GM06990 (cell line): Measurements from ENCODE around the gene MAPK11.

Experiments used
- DNase-seq: peaks from one replicate; pipeline ENCODE4 v3.0.0-alpha.2; 2011; ENCODE audit not compliant: insufficient read length; ENCODE audit errors: extremely low read depth
- H3K27me3 ChIP-seq: replicated peaks from 2 replicates; pipeline ENCODE4 v1.6.0; 2011; ENCODE audit warnings: low read length; ENCODE audit not compliant: control insufficient read depth, insufficient read depth
- H3K36me3 ChIP-seq: 2 replicates; pipeline ENCODE4 v1.5.1; 2011; ENCODE audit warnings: low read length; ENCODE audit not compliant: control insufficient read depth, insufficient read depth
- H3K4me3 ChIP-seq: replicated peaks from 2 replicates; pipeline ENCODE4 v1.5.1; 2011; ENCODE audit warnings: low read depth, mild to moderate bottlenecking, control low read depth, low read length
- CTCF ChIP-seq: IDR thresholded peaks from 2 replicates; pipeline ENCODE4 v1.5.1; 2011; ENCODE audit warnings: low read length, control low read depth, mild to moderate bottlenecking, inconsistent platforms; ENCODE audit not compliant: insufficient read depth, poor library complexity, severe bottlenecking

MAPK11 gene

GRCh38 chr22:50306753-50307749 lies 36.9 kb upstream of the MAPK11 start, which contains the start of gene PLXNB2:
TSS of gene PLXNB2 (minus strand) at chr22:50307646. CDS start at chr22:50290584, 17,062 bp downstream.
- peaks cover 2% of the 10 kb centered on the region for H3K36me3 ChIP-seq
- TF ChIP-seq CTCF, result no peak
- no peaks in the 10 kb centered on the region for H3K27me3 ChIP-seq
- DNase-seq, result peak; percentile 87
- H3K4me3 ChIP-seq, result peak within 1 kb of the TSS; percentile 97

DNA sequence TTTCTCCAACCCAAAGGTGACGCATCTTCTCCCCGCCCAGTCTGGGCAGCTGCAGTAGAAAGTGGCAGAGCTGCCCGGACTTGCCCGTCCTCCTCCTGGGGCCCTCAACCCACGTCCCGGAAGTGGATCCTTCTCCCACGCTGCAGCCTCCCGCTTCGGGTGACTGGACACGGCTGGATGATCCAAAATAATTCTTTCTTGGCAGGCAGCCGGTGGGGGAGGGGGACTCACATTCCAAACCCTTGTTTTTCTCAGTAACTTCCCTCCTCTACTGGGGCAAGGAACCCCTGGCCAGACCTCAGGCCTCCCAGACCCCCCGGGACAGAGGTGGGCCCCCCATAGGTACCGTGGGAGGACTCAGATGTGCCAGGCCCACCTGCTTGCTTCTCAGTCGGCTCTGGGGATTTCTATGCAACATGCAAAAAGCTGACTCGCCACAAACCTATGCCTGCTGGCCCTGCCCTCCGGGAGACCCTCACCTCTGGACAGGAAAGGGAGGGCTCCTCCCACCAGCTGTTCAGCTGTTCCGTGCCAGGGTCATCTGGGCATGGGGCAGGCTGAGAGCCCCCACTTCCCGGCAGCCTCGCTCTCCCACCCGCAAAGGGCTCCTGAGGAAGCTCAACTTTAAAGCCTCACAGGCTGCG lies 35.9 kb upstream of the MAPK11 start:
- H3K4me3 ChIP-seq, result peak overlapping the region; percentile 97
- no peak for TF ChIP-seq CTCF
- no peaks in the 10 kb centered on the region for H3K27me3 ChIP-seq
- peak; percentile 62 for DNase-seq
- peaks cover 4% of the 10 kb centered on the region for H3K36me3 ChIP-seq

DNA sequence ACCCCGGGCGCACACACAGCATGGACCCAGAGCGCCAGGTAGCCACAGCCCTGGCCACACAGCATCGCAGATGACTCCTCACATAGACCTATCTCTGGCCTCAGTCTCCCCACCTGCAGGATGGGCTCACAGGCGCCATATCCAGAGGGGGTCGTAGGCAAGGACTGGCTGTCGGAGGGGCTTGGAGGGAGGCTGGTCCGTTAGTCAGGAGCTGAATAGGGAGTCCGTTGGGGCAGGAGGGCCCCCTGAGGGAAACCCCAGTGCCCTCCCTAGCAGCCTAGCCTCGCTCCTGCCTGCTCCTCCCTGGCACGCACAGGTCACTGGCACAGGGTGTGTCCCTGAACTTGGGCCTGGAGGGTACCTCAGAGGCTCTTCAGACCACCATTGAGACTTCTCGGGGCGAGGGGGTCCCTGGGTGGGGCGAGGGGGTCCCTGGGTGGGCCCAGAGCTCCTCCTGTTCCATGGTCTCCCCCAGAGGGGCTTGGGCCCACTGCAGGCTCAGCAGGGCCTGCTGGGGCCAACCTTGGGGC lies 35.3 kb upstream of the MAPK11 start:
- Histone ChIP-seq H3K4me3 (peak overlapping the region; percentile 97), H3K27me3 (no peaks in the 10 kb centered on the region), H3K36me3 (peaks cover 6% of the 10 kb centered on the region)
- no peak for TF ChIP-seq CTCF
- DNase-seq, result no peak

GRCh38 chr22:50304528-50305392 lies 34.6 kb upstream of the MAPK11 start:
- peak overlapping the region; percentile 97 for H3K4me3 ChIP-seq
- no peak for DNase-seq
- peaks cover 6% of the 10 kb centered on the region for H3K36me3 ChIP-seq
- TF ChIP-seq CTCF, result no peak
- H3K27me3 ChIP-seq, result no peaks in the 10 kb centered on the region

DNA sequence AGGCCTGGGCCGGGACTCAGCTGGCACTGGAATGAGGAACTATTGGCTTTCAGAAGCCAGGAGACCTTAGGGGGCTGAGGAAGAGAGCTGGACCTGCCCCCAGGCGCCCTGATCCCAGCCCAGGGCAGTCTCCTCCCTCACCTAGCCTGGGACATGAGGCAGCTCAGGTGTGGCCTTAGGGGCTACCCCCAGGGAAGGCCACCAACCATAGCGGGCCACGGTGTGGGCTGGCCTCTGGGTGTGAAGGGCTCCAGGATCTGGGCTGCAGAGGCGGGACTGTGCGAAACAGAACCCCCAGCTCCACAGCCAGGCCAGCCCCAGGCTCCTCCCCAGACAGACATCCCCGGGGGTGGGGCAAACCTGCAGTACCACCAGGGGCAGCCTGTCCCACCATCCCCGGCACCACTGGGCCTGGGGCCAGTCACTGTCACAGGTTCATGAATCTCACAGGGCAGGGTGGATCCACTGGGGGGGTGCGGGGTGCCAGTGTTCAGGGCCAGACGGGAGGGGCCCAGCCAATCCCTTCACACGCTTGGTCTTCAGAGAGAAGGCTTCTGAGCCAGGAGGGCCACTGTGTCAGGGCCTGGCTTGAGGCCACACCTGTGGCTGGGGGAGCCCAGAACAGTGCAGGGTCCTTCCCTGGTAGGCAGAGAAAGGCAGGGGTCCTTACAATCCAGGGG lies 33.8 kb upstream of the MAPK11 start:
- peak; percentile 26 for TF ChIP-seq CTCF
- DNase-seq, result no peak
- peaks cover 6% of the 10 kb centered on the region for H3K36me3 ChIP-seq
- H3K27me3 ChIP-seq, result no peaks in the 10 kb centered on the region
- H3K4me3 ChIP-seq, result peak overlapping the region; percentile 97
